Activated T-cell treated with anti-CD3 and anti-CD28 coated beads, Interleukin-2, amount 50 U/mL, for 4 hours (primary cell): Measurements from ENCODE around the gene TMX3. TPM values are rescaled to one million over a fixed set of nuclear protein-coding genes. Genes with fewer than 3 reads are reported as not detected.

Source experiments
- ATAC-seq, 2 donors: fragments of 200-7000 bp; cut with Tn5 transposase; one replicate each; pipeline ENCODE4 v1.10.0; 2021
- DNase-seq: peaks from one replicate; pipeline ENCODE4 v3.0.0-alpha.2; 2020
- H3K27me3 Mint-ChIP-seq: one replicate; pipeline ENCODE4 v1.8.0; 2021; ENCODE audit warnings: low read depth, mixed read lengths
- H3K36me3 Mint-ChIP-seq: one replicate; pipeline ENCODE4 v1.8.0; 2022; ENCODE audit warnings: mixed read lengths; ENCODE audit not compliant: insufficient read depth
- H3K4me1 Mint-ChIP-seq: one replicate; pipeline ENCODE4 v1.8.0; 2021; ENCODE audit warnings: low read depth, mixed read lengths
- H3K4me3 Mint-ChIP-seq: one replicate; pipeline ENCODE4 v1.8.0; 2021; ENCODE audit warnings: mild to moderate bottlenecking, moderate library complexity, mixed read lengths
- H3K9me3 Mint-ChIP-seq: one replicate; pipeline ENCODE4 v1.8.0; 2021; ENCODE audit warnings: mixed read lengths
- total RNA-seq, 3 donors: library from RNA; stranded (reverse); gene quantifications; one replicate each; pipeline ENCODE4 v1.2.1, GENCODE V29; 2021

TMX3 gene
- total RNA-seq, result 10 to 100 TPM; 38.9 to 41.7 (median 39.3) TPM

- Mint-ChIP-seq H3K4me1 (peaks cover 41% of the 10 kb centered on the region), H3K27me3 (no peaks in the 10 kb centered on the region), H3K36me3 (peaks cover 13% of the 10 kb centered on the region), H3K9me3 (no peaks in the 10 kb centered on the region), H3K4me3 (peak within 1 kb of the TSS; percentile 98)
- DNase-seq (peak; percentile 90), ATAC-seq (peak; percentile 98 to 99)
Observed at GRCh38 chr18:68714712-68715496, at the start of gene TMX3. TMX3 (minus strand) TSS chr18:68715108; CDS start chr18:68714981, 127 bp downstream.

GRCh38 chr18:68764016-68764415 lies 49.1 kb upstream of the TMX3 start:
- ATAC-seq (no peak), DNase-seq (no peak)
- peaks cover 4% of the 10 kb centered on the region for H3K9me3 Mint-ChIP-seq
- no peaks in the 10 kb centered on the region for H3K4me1 Mint-ChIP-seq
- H3K27me3 Mint-ChIP-seq, result no peaks in the 10 kb centered on the region
- H3K4me3 Mint-ChIP-seq, result no peak overlapping the region
- H3K36me3 Mint-ChIP-seq, result no peaks in the 10 kb centered on the region

GRCh38 chr18:68763083-68763482 lies 48.2 kb upstream of the TMX3 start:
- no peak for ATAC-seq
- no peaks in the 10 kb centered on the region for H3K4me1 Mint-ChIP-seq
- H3K27me3 Mint-ChIP-seq, result no peaks in the 10 kb centered on the region
- H3K9me3 Mint-ChIP-seq, result peaks cover 11% of the 10 kb centered on the region
- no peak overlapping the region for H3K4me3 Mint-ChIP-seq
- no peak for DNase-seq
- H3K36me3 Mint-ChIP-seq, result no peaks in the 10 kb centered on the region

GRCh38 chr18:68759308-68759707 lies 44.4 kb upstream of the TMX3 start:
- ATAC-seq (no peak), DNase-seq (no peak)
- no peaks in the 10 kb centered on the region for H3K27me3 Mint-ChIP-seq
- H3K4me3 Mint-ChIP-seq, result no peak overlapping the region
- no peaks in the 10 kb centered on the region for H3K4me1 Mint-ChIP-seq
- no peaks in the 10 kb centered on the region for H3K36me3 Mint-ChIP-seq
- peaks cover 11% of the 10 kb centered on the region for H3K9me3 Mint-ChIP-seq

GRCh38 chr18:68757126-68757525 lies 42.2 kb upstream of the TMX3 start:
- no peaks in the 10 kb centered on the region for H3K4me1 Mint-ChIP-seq
- no peaks in the 10 kb centered on the region for H3K27me3 Mint-ChIP-seq
- H3K9me3 Mint-ChIP-seq, result peaks cover 11% of the 10 kb centered on the region
- H3K4me3 Mint-ChIP-seq, result no peak overlapping the region
- no peaks in the 10 kb centered on the region for H3K36me3 Mint-ChIP-seq
- ATAC-seq (no peak), DNase-seq (no peak)

GRCh38 chr18:68742206-68742605 lies 27.3 kb upstream of the TMX3 start:
- Mint-ChIP-seq H3K27me3 (no peaks in the 10 kb centered on the region), H3K4me1 (no peaks in the 10 kb centered on the region), H3K36me3 (no peaks in the 10 kb centered on the region), H3K9me3 (no peaks in the 10 kb centered on the region), H3K4me3 (no peak overlapping the region)
- ATAC-seq, result no peak
- DNase-seq, result no peak

GRCh38 chr18:68740966-68741365 lies 26.1 kb upstream of the TMX3 start:
- Mint-ChIP-seq H3K4me3 (no peak overlapping the region), H3K36me3 (no peaks in the 10 kb centered on the region), H3K4me1 (no peaks in the 10 kb centered on the region), H3K9me3 (no peaks in the 10 kb centered on the region), H3K27me3 (no peaks in the 10 kb centered on the region)
- ATAC-seq (no peak), DNase-seq (no peak)

- Mint-ChIP-seq H3K4me1 (peaks cover 1% of the 10 kb centered on the region), H3K9me3 (no peaks in the 10 kb centered on the region), H3K27me3 (peaks cover 3% of the 10 kb centered on the region), H3K4me3 (no peak overlapping the region), H3K36me3 (no peaks in the 10 kb centered on the region)
- DNase-seq (no peak), ATAC-seq (no peak)
Observed at GRCh38 chr18:68739462-68739861, 24.6 kb upstream of the TMX3 start.

GRCh38 chr18:68738564-68738963 lies 23.7 kb upstream of the TMX3 start:
- ATAC-seq (no peak), DNase-seq (no peak)
- H3K4me1 Mint-ChIP-seq, result peaks cover 1% of the 10 kb centered on the region
- no peak overlapping the region for H3K4me3 Mint-ChIP-seq
- H3K36me3 Mint-ChIP-seq, result no peaks in the 10 kb centered on the region
- peaks cover 3% of the 10 kb centered on the region for H3K27me3 Mint-ChIP-seq
- no peaks in the 10 kb centered on the region for H3K9me3 Mint-ChIP-seq

- Mint-ChIP-seq H3K27me3 (peaks cover 3% of the 10 kb centered on the region), H3K4me1 (peaks cover 1% of the 10 kb centered on the region), H3K36me3 (no peaks in the 10 kb centered on the region), H3K4me3 (no peak overlapping the region), H3K9me3 (no peaks in the 10 kb centered on the region)
- DNase-seq (no peak), ATAC-seq (peak in 1 of 2 donors; percentile 56)
Observed at GRCh38 chr18:68735483-68736343, 20.8 kb upstream of the TMX3 start.

GRCh38 chr18:68734308-68734707 lies 19.4 kb upstream of the TMX3 start:
- no peak for ATAC-seq
- no peaks in the 10 kb centered on the region for H3K36me3 Mint-ChIP-seq
- no peak overlapping the region for H3K4me3 Mint-ChIP-seq
- DNase-seq, result no peak
- H3K4me1 Mint-ChIP-seq, result peaks cover 1% of the 10 kb centered on the region
- H3K9me3 Mint-ChIP-seq, result no peaks in the 10 kb centered on the region
- H3K27me3 Mint-ChIP-seq, result peaks cover 3% of the 10 kb centered on the region

- Mint-ChIP-seq H3K4me3 (no peak overlapping the region), H3K27me3 (peaks cover 3% of the 10 kb centered on the region), H3K9me3 (no peaks in the 10 kb centered on the region), H3K36me3 (no peaks in the 10 kb centered on the region), H3K4me1 (peaks cover 1% of the 10 kb centered on the region)
- no peak for ATAC-seq
- DNase-seq, result no peak
Observed at GRCh38 chr18:68733707-68734106, 18.8 kb upstream of the TMX3 start.

- no peak overlapping the region for H3K4me3 Mint-ChIP-seq
- DNase-seq (no peak), ATAC-seq (no peak)
- peaks cover 1% of the 10 kb centered on the region for H3K4me1 Mint-ChIP-seq
- no peaks in the 10 kb centered on the region for H3K9me3 Mint-ChIP-seq
- no peaks in the 10 kb centered on the region for H3K27me3 Mint-ChIP-seq
- no peaks in the 10 kb centered on the region for H3K36me3 Mint-ChIP-seq
Observed at GRCh38 chr18:68728081-68728700, 13.3 kb upstream of the TMX3 start.

GRCh38 chr18:68727506-68727905 lies 12.6 kb upstream of the TMX3 start:
- H3K36me3 Mint-ChIP-seq, result no peaks in the 10 kb centered on the region

More at GRCh38 chr18:68727506-68727905, 12.6 kb upstream of the TMX3 start:
- no peak for ATAC-seq
- peaks cover 6% of the 10 kb centered on the region for H3K4me1 Mint-ChIP-seq
- H3K4me3 Mint-ChIP-seq, result no peak overlapping the region
- no peak for DNase-seq
- H3K9me3 Mint-ChIP-seq, result no peaks in the 10 kb centered on the region
- H3K27me3 Mint-ChIP-seq, result no peaks in the 10 kb centered on the region
